ACC112 (cell line): Measurements from ENCODE around the gene PLA2G4A.

ENCODE experiments used
- H2AFZ ChIP-seq: fragments of 200-600 bp; sonication (generic); one replicate; pipeline ENCODE4 v1.6.0; 2017; ENCODE audit warnings: antibody characterized with exemption, low read length; ENCODE audit not compliant: unreplicated experiment
- H3K27ac ChIP-seq: fragments of 200-600 bp; sonication (generic); 2 replicates; pipeline ENCODE4 v1.5.1; 2014; ENCODE audit warnings: low read depth, mild to moderate bottlenecking, antibody characterized with exemption, low read length, moderate library complexity
- H3K27me3 ChIP-seq: fragments of 200-600 bp; sonication (generic); 2 replicates; pipeline ENCODE4 v1.6.1; 2014; ENCODE audit warnings: mild to moderate bottlenecking, antibody characterized with exemption, low read length, moderate library complexity, mixed read lengths; ENCODE audit not compliant: insufficient read depth
- H3K36me3 ChIP-seq: fragments of 200-600 bp; sonication (generic); 2 replicates; pipeline ENCODE4 v1.6.1; 2016; ENCODE audit warnings: mild to moderate bottlenecking, antibody characterized with exemption, low read length, moderate library complexity, mixed read lengths; ENCODE audit not compliant: insufficient read depth
- H3K4me1 ChIP-seq: fragments of 200-600 bp; sonication (generic); one replicate; pipeline ENCODE4 v1.6.1; 2016; ENCODE audit warnings: low read length, mixed read lengths; ENCODE audit not compliant: insufficient read depth, unreplicated experiment, control insufficient read depth
- H3K4me3 ChIP-seq: fragments of 200-600 bp; sonication (generic); 2 replicates; pipeline ENCODE4 v1.5.1; 2014; ENCODE audit warnings: mild to moderate bottlenecking, low read depth, low read length
- H3K79me2 ChIP-seq: fragments of 200-600 bp; sonication (generic); one replicate; pipeline ENCODE4 v1.6.0; 2016; ENCODE audit warnings: low read length; ENCODE audit not compliant: control insufficient read depth, unreplicated experiment, insufficient read depth

Gene PLA2G4A

GRCh38 chr1:186848509-186849130, 19.9 kb downstream of the PLA2G4A start:
- H3K27ac ChIP-seq = no peak overlapping the region
- no peaks in the 10 kb centered on the region for H3K79me2 ChIP-seq
- H3K36me3 ChIP-seq = no peaks in the 10 kb centered on the region
- no peak overlapping the region for H2AFZ ChIP-seq
- no peaks in the 10 kb centered on the region for H3K4me1 ChIP-seq
- no peaks in the 10 kb centered on the region for H3K27me3 ChIP-seq
- no peak overlapping the region for H3K4me3 ChIP-seq

GRCh38 chr1:186849271-186849671, 20.5 kb downstream of the PLA2G4A start:
- Histone ChIP-seq H3K4me3 (no peak overlapping the region), H3K4me1 (no peaks in the 10 kb centered on the region), H3K36me3 (no peaks in the 10 kb centered on the region), H2AFZ (no peak overlapping the region), H3K27ac (no peak overlapping the region), H3K79me2 (no peaks in the 10 kb centered on the region), H3K27me3 (no peaks in the 10 kb centered on the region)

DNA sequence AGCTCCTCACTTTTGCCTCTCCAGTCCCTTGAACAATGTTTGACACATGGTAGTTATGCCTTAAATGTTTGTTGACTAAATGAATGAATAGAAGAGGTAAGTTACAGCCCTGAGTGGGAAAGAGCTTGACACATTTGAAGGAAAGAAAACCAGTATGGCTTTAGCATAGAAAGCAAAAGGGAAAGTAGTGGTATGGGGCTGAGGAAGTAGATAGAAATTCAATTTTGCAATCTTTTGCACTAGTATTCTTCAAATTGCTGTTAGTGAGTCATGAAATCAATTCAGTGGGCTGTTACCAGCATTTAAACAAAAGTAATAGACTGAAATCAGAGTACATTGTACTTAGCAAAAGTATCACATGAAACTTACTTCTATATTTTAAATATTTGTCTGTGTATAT, 21.1 kb downstream of the PLA2G4A start:
- Histone ChIP-seq H3K27me3 (no peaks in the 10 kb centered on the region), H3K79me2 (no peaks in the 10 kb centered on the region), H2AFZ (no peak overlapping the region), H3K36me3 (no peaks in the 10 kb centered on the region), H3K4me1 (no peaks in the 10 kb centered on the region), H3K27ac (no peak overlapping the region), H3K4me3 (no peak overlapping the region)

GRCh38 chr1:186854102-186854501, 25.4 kb downstream of the PLA2G4A start:
- no peak overlapping the region for H3K27ac ChIP-seq
- no peaks in the 10 kb centered on the region for H3K79me2 ChIP-seq
- no peak overlapping the region for H2AFZ ChIP-seq
- H3K36me3 ChIP-seq = no peaks in the 10 kb centered on the region
- no peak overlapping the region for H3K4me3 ChIP-seq
- no peaks in the 10 kb centered on the region for H3K4me1 ChIP-seq
- no peaks in the 10 kb centered on the region for H3K27me3 ChIP-seq

DNA sequence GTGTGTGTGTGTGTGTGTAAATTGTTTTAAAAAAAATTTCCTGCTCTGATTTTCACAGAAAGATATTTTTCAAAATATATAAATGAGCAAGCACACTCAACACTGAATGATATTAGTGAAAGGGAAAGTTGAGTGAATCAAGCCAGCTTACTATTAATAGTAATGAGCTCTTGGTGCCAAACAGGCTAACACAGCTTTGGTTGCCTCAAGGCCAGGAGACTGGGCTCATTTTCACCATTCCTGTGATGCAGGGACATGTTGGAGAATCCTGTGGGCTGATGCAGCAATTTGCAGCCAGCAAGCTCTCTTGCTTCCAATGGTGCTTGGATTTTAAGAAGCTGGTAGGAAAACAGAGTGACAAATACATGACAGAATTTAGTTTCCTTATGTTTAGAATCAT, 30.2 kb downstream of the PLA2G4A start:
- Histone ChIP-seq H3K79me2 (no peaks in the 10 kb centered on the region), H3K27ac (no peak overlapping the region), H2AFZ (no peak overlapping the region), H3K27me3 (no peaks in the 10 kb centered on the region), H3K4me3 (no peak overlapping the region), H3K36me3 (no peaks in the 10 kb centered on the region), H3K4me1 (no peaks in the 10 kb centered on the region)

DNA sequence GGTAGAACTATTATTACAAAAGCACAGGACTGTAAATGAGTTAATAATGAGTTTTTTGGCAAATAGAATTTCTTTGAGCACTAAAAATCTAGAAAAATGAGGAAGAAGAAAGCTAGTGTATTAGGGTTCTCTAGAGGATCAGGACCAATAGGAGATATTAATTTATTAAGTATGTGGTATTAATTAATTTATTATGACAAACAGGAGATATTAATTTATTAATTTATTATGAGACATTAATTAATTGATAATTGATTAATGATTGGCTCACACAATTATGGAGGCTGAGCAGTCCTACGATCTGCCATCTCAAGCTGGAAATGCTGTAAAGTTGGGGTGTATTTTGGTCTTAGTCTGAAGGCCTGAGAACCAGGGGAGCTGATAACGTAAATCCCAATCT, 31.2 kb downstream of the PLA2G4A start:
- Histone ChIP-seq H3K4me1 (peaks cover 4% of the 10 kb centered on the region), H3K27me3 (no peaks in the 10 kb centered on the region), H3K27ac (no peak overlapping the region), H2AFZ (no peak overlapping the region), H3K4me3 (no peak overlapping the region), H3K79me2 (no peaks in the 10 kb centered on the region), H3K36me3 (no peaks in the 10 kb centered on the region)

- Histone ChIP-seq H2AFZ (no peak overlapping the region), H3K36me3 (no peaks in the 10 kb centered on the region), H3K4me3 (no peak overlapping the region)
Measured at GRCh38 chr1:186864296-186864695, 35.5 kb downstream of the PLA2G4A start.

DNA sequence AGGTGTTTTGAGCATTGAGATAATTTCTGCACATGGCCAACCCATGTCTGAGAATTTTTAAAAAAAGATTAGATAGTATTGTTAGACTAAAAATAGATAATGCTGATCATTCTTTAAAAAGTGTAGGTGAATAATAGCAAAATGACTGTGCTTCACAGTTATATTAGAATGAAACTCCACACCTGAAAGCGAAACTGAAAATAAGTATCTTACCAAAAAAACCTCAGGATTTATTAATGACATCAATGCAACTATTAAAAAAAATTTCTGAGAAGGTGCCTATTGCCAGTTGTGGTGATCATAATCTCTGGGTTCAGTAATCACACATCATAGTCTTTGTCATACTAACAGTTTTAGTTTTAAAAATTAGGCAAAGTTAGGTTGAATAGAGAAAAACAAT, 36.5 kb downstream of the PLA2G4A start:
- Histone ChIP-seq H3K4me3 (peak overlapping the region; percentile 59), H3K4me1 (peaks cover 14% of the 10 kb centered on the region), H3K79me2 (no peaks in the 10 kb centered on the region), H3K36me3 (no peaks in the 10 kb centered on the region), H3K27me3 (no peaks in the 10 kb centered on the region), H3K27ac (no peak overlapping the region), H2AFZ (no peak overlapping the region)

More at GRCh38 chr1:186864296-186864695, 35.5 kb downstream of the PLA2G4A start:
- H3K4me1 ChIP-seq = peaks cover 14% of the 10 kb centered on the region
- H3K27me3 ChIP-seq = no peaks in the 10 kb centered on the region
- no peak overlapping the region for H3K27ac ChIP-seq
- no peaks in the 10 kb centered on the region for H3K79me2 ChIP-seq

DNA sequence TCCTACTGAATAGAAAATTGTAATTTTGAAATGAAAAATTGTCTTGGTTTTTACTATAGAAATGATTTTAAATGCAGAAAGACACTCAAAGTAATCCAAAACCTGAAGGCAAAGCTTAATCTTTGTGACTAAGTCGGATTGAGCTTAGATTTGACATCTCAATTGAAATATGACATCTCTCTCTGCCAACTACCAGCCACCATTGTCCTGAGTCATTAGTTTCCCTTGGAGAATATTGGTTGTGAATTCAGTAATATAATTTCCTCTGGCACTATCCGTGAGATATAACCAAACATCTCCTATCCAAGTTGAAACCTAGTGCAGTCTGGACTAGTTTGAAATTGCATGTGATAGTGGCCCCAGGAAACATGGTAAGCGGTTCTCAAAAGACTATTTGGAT, 37.1 kb downstream of the PLA2G4A start:
- no peaks in the 10 kb centered on the region for H3K27me3 ChIP-seq
- H3K79me2 ChIP-seq = no peaks in the 10 kb centered on the region
- H3K4me3 ChIP-seq = peak overlapping the region; percentile 59; the same call in 1 of the 2 replicates
- peaks cover 14% of the 10 kb centered on the region for H3K4me1 ChIP-seq
- H2AFZ ChIP-seq = peak overlapping the region; percentile 61
- no peaks in the 10 kb centered on the region for H3K36me3 ChIP-seq
- H3K27ac ChIP-seq = no peak overlapping the region

GRCh38 chr1:186869526-186870228, 40.9 kb downstream of the PLA2G4A start:
- Histone ChIP-seq H2AFZ (no peak overlapping the region), H3K27me3 (no peaks in the 10 kb centered on the region), H3K4me1 (peaks cover 10% of the 10 kb centered on the region), H3K4me3 (no peak overlapping the region), H3K36me3 (no peaks in the 10 kb centered on the region), H3K79me2 (no peaks in the 10 kb centered on the region), H3K27ac (no peak overlapping the region)

- H3K36me3 ChIP-seq = no peaks in the 10 kb centered on the region
- no peaks in the 10 kb centered on the region for H3K79me2 ChIP-seq
- no peak overlapping the region for H3K4me3 ChIP-seq
- H3K27ac ChIP-seq = no peak overlapping the region
- no peaks in the 10 kb centered on the region for H3K4me1 ChIP-seq
- no peak overlapping the region for H2AFZ ChIP-seq
- H3K27me3 ChIP-seq = no peaks in the 10 kb centered on the region
Measured at GRCh38 chr1:186871784-186872183, 43.0 kb downstream of the PLA2G4A start.
